HL-60 (cell line): ENCODE results near the gene PSMC2.
A peak's percentile ranks its signal among the peaks of the same experiment; 100 is the strongest.

Experiments
- DNase-seq, 2 experiments: peaks; one replicate each; pipeline ENCODE4 v3.0.0-alpha.2; 2010 to 2020; ENCODE audit warnings: low read depth in 1 of 2, low spot score in 1 of 2
- H3K27ac ChIP-seq: fragments of 250-450 bp; sonication (Bioruptor Pico); replicated peaks from 2 replicates; pipeline ENCODE4 v1.5.1; 2020; ENCODE audit warnings: mild to moderate bottlenecking, moderate library complexity
- H3K27me3 ChIP-seq: fragments of 250-450 bp; sonication (Bioruptor Pico); 2 replicates; pipeline ENCODE4 v1.5.1; 2021; ENCODE audit warnings: mild to moderate bottlenecking, moderate library complexity; ENCODE audit not compliant: insufficient read depth, poor library complexity, severe bottlenecking
- H3K4me3 ChIP-seq: replicated peaks from 2 replicates; pipeline ENCODE4 v1.5.1; 2011; ENCODE audit warnings: mild to moderate bottlenecking, control low read depth, low read length; ENCODE audit not compliant: insufficient read depth
- GABPA ChIP-seq: IDR thresholded peaks from 2 replicates; pipeline ENCODE4 v1.6.1; 2012; ENCODE audit warnings: low read depth
- POLR2AphosphoS5 ChIP-seq: IDR thresholded peaks from 2 replicates; pipeline ENCODE4 v1.6.1; 2012; ENCODE audit warnings: low read depth
- SPI1 ChIP-seq: IDR thresholded peaks from 2 replicates; pipeline ENCODE4 v1.6.1; 2012; ENCODE audit warnings: low read depth, mild to moderate bottlenecking, borderline replicate concordance
- TF ChIP-seq, protein P1 (sequence below): IDR thresholded peaks from one replicate; pipeline ENCODE4 v1.5.1; 2011; ENCODE audit warnings: low read length, control low read depth, inconsistent platforms; ENCODE audit not compliant: insufficient read depth
- TF ChIP-seq, protein P2 (sequence below): IDR thresholded peaks from 2 replicates; pipeline ENCODE4 v1.6.1; 2012; ENCODE audit warnings: low read depth; ENCODE audit not compliant: insufficient replicate concordance

Gene PSMC2

DNA sequence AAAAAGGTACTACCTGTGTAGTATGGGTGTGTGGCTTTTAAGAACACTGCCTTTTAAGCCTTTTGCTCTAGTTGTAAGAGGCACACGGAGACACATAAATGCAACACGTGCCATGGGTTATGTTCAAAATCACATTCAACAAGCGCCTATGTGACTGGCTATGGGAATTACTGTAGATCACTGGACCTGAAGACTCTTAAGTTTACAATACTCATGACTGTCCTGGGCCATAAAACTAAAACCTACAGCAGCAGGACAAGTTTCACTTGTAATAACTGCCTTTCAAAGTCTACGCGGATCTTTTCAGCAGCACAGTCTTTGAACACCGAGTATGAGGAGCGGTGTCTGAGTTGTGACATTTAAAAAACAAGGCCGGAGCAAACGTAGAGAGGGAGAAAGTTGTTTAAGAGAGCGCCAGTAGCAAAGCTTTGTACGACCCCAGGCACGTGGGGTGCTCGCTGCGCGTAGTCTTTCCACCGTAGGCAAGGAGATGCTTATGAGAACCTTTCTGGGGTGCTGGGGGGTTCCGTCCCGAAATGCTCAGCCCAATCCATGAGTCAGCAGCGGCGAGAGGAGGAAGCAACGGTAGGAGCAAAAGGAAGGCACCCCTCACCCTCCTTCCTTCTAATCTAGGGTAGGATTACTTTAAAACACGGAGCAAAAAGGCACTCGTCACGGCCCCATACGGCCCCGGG, 3.5 kb upstream of the PSMC2 start:
- peak; percentile 44 to 56 for DNase-seq
- Histone ChIP-seq H3K27me3 (no peaks in the 10 kb centered on the region), H3K27ac (peak overlapping the region; percentile 92), H3K4me3 (peak overlapping the region; percentile 85)
- TF ChIP-seq POLR2AphosphoS5 (no peak), GABPA (no peak), SPI1 (no peak)
- TF ChIP-seq, protein P1, sequence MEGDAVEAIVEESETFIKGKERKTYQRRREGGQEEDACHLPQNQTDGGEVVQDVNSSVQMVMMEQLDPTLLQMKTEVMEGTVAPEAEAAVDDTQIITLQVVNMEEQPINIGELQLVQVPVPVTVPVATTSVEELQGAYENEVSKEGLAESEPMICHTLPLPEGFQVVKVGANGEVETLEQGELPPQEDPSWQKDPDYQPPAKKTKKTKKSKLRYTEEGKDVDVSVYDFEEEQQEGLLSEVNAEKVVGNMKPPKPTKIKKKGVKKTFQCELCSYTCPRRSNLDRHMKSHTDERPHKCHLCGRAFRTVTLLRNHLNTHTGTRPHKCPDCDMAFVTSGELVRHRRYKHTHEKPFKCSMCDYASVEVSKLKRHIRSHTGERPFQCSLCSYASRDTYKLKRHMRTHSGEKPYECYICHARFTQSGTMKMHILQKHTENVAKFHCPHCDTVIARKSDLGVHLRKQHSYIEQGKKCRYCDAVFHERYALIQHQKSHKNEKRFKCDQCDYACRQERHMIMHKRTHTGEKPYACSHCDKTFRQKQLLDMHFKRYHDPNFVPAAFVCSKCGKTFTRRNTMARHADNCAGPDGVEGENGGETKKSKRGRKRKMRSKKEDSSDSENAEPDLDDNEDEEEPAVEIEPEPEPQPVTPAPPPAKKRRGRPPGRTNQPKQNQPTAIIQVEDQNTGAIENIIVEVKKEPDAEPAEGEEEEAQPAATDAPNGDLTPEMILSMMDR: no peak
- TF ChIP-seq, protein P2, sequence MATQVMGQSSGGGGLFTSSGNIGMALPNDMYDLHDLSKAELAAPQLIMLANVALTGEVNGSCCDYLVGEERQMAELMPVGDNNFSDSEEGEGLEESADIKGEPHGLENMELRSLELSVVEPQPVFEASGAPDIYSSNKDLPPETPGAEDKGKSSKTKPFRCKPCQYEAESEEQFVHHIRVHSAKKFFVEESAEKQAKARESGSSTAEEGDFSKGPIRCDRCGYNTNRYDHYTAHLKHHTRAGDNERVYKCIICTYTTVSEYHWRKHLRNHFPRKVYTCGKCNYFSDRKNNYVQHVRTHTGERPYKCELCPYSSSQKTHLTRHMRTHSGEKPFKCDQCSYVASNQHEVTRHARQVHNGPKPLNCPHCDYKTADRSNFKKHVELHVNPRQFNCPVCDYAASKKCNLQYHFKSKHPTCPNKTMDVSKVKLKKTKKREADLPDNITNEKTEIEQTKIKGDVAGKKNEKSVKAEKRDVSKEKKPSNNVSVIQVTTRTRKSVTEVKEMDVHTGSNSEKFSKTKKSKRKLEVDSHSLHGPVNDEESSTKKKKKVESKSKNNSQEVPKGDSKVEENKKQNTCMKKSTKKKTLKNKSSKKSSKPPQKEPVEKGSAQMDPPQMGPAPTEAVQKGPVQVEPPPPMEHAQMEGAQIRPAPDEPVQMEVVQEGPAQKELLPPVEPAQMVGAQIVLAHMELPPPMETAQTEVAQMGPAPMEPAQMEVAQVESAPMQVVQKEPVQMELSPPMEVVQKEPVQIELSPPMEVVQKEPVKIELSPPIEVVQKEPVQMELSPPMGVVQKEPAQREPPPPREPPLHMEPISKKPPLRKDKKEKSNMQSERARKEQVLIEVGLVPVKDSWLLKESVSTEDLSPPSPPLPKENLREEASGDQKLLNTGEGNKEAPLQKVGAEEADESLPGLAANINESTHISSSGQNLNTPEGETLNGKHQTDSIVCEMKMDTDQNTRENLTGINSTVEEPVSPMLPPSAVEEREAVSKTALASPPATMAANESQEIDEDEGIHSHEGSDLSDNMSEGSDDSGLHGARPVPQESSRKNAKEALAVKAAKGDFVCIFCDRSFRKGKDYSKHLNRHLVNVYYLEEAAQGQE: no peak

DNA sequence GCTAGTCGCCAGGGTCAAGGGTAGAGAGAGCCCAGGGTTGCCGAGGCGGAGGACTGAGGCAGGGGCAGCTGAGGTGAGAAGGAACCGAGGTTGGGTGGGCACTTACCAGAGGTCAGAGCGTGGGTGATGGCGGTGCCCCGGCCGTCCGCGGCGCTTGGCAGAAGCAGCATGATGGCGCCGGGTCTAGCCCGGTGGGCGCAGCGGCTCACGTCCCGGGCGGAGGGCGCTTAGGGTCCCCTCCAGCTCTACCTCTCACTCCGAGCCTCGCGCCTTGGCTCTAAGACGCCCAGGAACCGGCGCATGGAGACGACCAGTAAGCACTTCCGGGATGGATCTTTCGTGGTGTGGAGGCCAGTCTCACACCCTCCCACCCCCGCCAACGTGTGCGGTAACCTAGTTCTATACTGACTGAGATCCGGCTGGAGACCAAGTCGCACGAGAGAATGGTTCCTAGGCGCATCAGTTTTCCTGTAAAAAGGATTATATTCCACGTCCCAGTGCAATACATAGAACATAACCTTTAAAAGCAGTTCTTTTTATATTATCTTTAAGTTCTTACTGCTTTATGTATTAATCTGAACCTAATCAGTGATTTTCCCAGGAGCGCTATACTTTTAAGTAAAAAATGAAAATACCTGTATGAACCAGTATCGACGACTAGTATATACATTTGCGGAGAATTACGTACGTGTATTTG, 2.8 kb upstream of the PSMC2 start, which contains the start of gene DNAJC2:
TSS of gene DNAJC2 (minus strand) at position 315 of the 697 bp plus-strand sequence. CDS start at position 170, 145 bp downstream.
- TF ChIP-seq GABPA: peak; percentile 95
- TF ChIP-seq, protein P2: peak; percentile 73
- TF ChIP-seq, protein P1: no peak
- TF ChIP-seq POLR2AphosphoS5: peak; percentile 90
- no peak for TF ChIP-seq SPI1
- DNase-seq: peak; percentile 91 to 92
- peak within 1 kb of the TSS; percentile 92 for H3K27ac ChIP-seq

DNA sequence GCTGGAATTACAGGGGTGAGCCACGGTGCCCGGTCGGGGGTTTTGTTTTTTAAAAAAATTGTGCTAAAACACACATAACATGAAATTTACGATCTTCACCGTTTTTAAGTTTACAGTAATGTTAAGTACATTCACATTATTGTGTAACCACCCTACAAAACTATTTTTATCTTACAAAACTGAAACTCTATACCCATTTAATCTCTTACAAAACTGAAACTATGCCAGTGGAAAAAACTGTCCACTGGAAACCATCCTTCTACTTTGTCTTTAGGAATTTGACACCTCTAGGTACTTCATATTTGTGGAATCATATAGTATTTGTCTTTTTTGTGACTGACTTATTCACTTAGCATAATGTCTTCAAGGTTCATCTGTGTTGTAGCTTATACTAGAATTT, 1.0 kb upstream of the PSMC2 start:
- Histone ChIP-seq H3K27me3 (no peaks in the 10 kb centered on the region), H3K27ac (0 out of 2 replicates have a peak overlapping the region, but pooled peaks have one; percentile 86), H3K4me3 (no peak overlapping the region)
- no peak for TF ChIP-seq GABPA
- no peak for TF ChIP-seq SPI1
- TF ChIP-seq, protein P1: no peak
- TF ChIP-seq, protein P2: no peak
- no peak for TF ChIP-seq POLR2AphosphoS5
- DNase-seq: no peak

More for the DNA sequence above, 2.8 kb upstream of the PSMC2 start, which contains the start of gene DNAJC2:
- Histone ChIP-seq H3K27me3 (no peaks in the 10 kb centered on the region), H3K4me3 (peak within 1 kb of the TSS; percentile 85)
